Skeletal muscle satellite cell (primary cell): ENCODE data around the gene COL4A1. TPM values are rescaled to one million over a fixed set of nuclear protein-coding genes. Genes with fewer than 3 reads are reported as not detected.

Experiments used
- H3K27me3 ChIP-seq: 2 replicates; pipeline ENCODE4 v1.7.0; 2013; ENCODE audit warnings: low read length; ENCODE audit not compliant: control insufficient read depth, insufficient read depth
- H3K36me3 ChIP-seq: 2 replicates; pipeline ENCODE4 v1.7.0; 2013; ENCODE audit warnings: mild to moderate bottlenecking, control low read depth, low read length; ENCODE audit not compliant: insufficient read depth
- H3K4me1 ChIP-seq: 2 replicates; pipeline ENCODE4 v1.7.0; 2013; ENCODE audit warnings: low read length; ENCODE audit not compliant: control insufficient read depth, insufficient read depth
- H3K4me2 ChIP-seq: 2 replicates; pipeline ENCODE4 v1.7.0; 2013; ENCODE audit warnings: mild to moderate bottlenecking, low read length
- H3K4me3 ChIP-seq: 2 replicates; pipeline ENCODE4 v1.7.0; 2013; ENCODE audit warnings: low read length
- H3K9ac ChIP-seq: 2 replicates; pipeline ENCODE4 v1.7.0; 2013; ENCODE audit warnings: mild to moderate bottlenecking, low read depth, low read length, moderate library complexity
- H3K9me3 ChIP-seq: replicated peaks from 2 replicates; pipeline ENCODE4 v1.7.0; 2013; ENCODE audit warnings: mild to moderate bottlenecking, control low read depth, low read length
- small RNA-seq: library from RNA; depleted of rRNA; stranded (forward); fragments of <200 nt; gene quantifications from one replicate; pipeline ENCODE3, GENCODE V24; 2012

The COL4A1 gene

GRCh38 chr13:110102053-110102452 lies 204.9 kb downstream of the COL4A1 start:
- Histone ChIP-seq H3K27me3 (no peaks in the 10 kb centered on the region), H3K36me3 (no peaks in the 10 kb centered on the region), H3K4me2 (no peak overlapping the region), H3K9me3 (peaks cover 3% of the 10 kb centered on the region), H3K4me1 (peaks cover 7% of the 10 kb centered on the region), H3K4me3 (no peak overlapping the region), H3K9ac (no peak overlapping the region)

- H3K9ac ChIP-seq = no peak overlapping the region
Observed at GRCh38 chr13:110099922-110100321, 207.0 kb downstream of the COL4A1 start.

More at GRCh38 chr13:110099922-110100321, 207.0 kb downstream of the COL4A1 start:
- Histone ChIP-seq H3K4me2 (no peak overlapping the region), H3K4me3 (no peak overlapping the region), H3K27me3 (no peaks in the 10 kb centered on the region), H3K36me3 (no peaks in the 10 kb centered on the region), H3K9me3 (peaks cover 3% of the 10 kb centered on the region), H3K4me1 (peaks cover 4% of the 10 kb centered on the region)

Small RNA genes lying within 50 kb of the gene (small RNA-seq; reads per million reads assigned to genes)
- gene MIR8073 = not detected
